Endothelial cell of umbilical vein (primary cell): Measurements from ENCODE around the gene DNAH9.

Experiments
- CTCF ChIP-seq, 2 donors: IDR thresholded peaks; 1 replicate in 1 of 2; 2 replicates in 1 of 2; pipeline ENCODE4 v1.5.1; 2011; ENCODE audit warnings: low read length in 2 of 2, mild to moderate bottlenecking in 2 of 2, moderate library complexity in 2 of 2, control low read depth in 1 of 2, inconsistent platforms in 1 of 2, low read depth in 1 of 2; ENCODE audit not compliant: insufficient read depth in 1 of 2; ENCODE audit errors: extremely low read depth in 1 of 2
- EZH2 ChIP-seq: IDR thresholded peaks from 2 replicates; pipeline ENCODE4 v1.6.1; 2012; ENCODE audit warnings: borderline replicate concordance, low read depth, mild to moderate bottlenecking, moderate library complexity, low read length, inconsistent platforms; ENCODE audit not compliant: severe bottlenecking
- FOS ChIP-seq: IDR thresholded peaks from 2 replicates; pipeline ENCODE4 v1.6.1; 2011; ENCODE audit warnings: mild to moderate bottlenecking, low read length, moderate library complexity, borderline replicate concordance; ENCODE audit not compliant: insufficient read depth
- JUN ChIP-seq: IDR thresholded peaks from 2 replicates; pipeline ENCODE4 v1.6.1; 2011; ENCODE audit warnings: borderline replicate concordance, low read depth; ENCODE audit not compliant: insufficient read length, insufficient read depth
- MAX ChIP-seq: IDR thresholded peaks from 2 replicates; pipeline ENCODE4 v1.6.1; 2011; ENCODE audit not compliant: insufficient read depth, insufficient read length
- MYC ChIP-seq: IDR thresholded peaks from one replicate; pipeline ENCODE4 v1.6.1; 2011; ENCODE audit warnings: mild to moderate bottlenecking, low read depth, low read length
- POLR2A ChIP-seq: IDR thresholded peaks from 2 replicates; pipeline ENCODE4 v1.6.1; 2012; ENCODE audit warnings: low read depth, mild to moderate bottlenecking, control low read depth, low read length
- POLR2AphosphoS5 ChIP-seq: IDR thresholded peaks from 2 replicates; pipeline ENCODE4 v1.6.1; 2012; ENCODE audit warnings: low read depth, mild to moderate bottlenecking, control low read depth, low read length, moderate library complexity; ENCODE audit not compliant: insufficient read depth

DNA sequence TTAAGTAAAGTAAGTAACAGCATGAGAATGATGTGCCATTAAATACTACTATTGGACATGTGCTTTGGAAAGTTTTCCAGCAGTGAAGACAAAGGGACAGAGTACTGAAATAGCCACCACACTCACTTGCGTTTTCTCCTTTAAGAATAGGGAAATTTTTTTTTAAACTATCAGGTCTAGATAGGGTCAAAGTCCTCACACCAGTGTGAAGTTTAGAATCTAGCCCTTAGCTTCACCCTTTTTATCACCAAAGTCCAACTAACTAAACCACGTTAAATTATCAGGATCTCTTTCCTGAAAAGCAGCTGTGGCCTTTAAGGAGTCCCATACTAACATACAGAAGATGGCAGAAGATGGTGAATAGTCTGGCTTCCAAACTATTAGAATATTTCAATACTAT is 218.1 kb downstream of the DNAH9 start:
- TF ChIP-seq CTCF (IDR thresholded peaks at IDR 0.05; ENCODE audit: extremely low read depth in 1 of 2, insufficient read depth in 1 of 2, low read depth in 1 of 2, low read length in 2 of 2) = no peak
- no peak for TF ChIP-seq MYC
- TF ChIP-seq POLR2A = no peak
- TF ChIP-seq FOS = no peak
- TF ChIP-seq EZH2 = no peak
- TF ChIP-seq POLR2AphosphoS5 = no peak
- TF ChIP-seq MAX = no peak
- TF ChIP-seq JUN = no peak
